H9 (cell line): Measurements from ENCODE around the gene CEP68. TPM values are rescaled to one million over a fixed set of nuclear protein-coding genes. Genes with fewer than 3 reads are reported as not detected.

Experiments used
- DNase-seq: peaks from one replicate; pipeline ENCODE4 v3.0.0-alpha.2; 2017
- H2AFZ ChIP-seq: one replicate; pipeline ENCODE4 v1.6.1; 2013; ENCODE audit warnings: mild to moderate bottlenecking, low read length, control low read depth, moderate library complexity
- H2AK5ac ChIP-seq: 2 replicates; pipeline ENCODE4 v1.6.1; 2013; ENCODE audit warnings: low read length, control low read depth, mixed read lengths; ENCODE audit not compliant: insufficient read length
- H2BK120ac ChIP-seq: one replicate; pipeline ENCODE4 v1.6.1; 2013; ENCODE audit warnings: low read depth, mild to moderate bottlenecking, low read length, control low read depth, inconsistent platforms; ENCODE audit not compliant: poor library complexity, severe bottlenecking
- H2BK12ac ChIP-seq: 2 replicates; pipeline ENCODE4 v1.6.1; 2013; ENCODE audit warnings: low read length, control low read depth, mixed read lengths, low read depth; ENCODE audit not compliant: insufficient read length
- H2BK15ac ChIP-seq: 2 replicates; pipeline ENCODE4 v1.6.1; 2013; ENCODE audit warnings: low read depth, low read length, control low read depth
- H2BK20ac ChIP-seq: one replicate; pipeline ENCODE4 v1.6.1; 2013; ENCODE audit warnings: low read depth, mild to moderate bottlenecking, low read length, control low read depth, inconsistent platforms; ENCODE audit not compliant: poor library complexity, severe bottlenecking
- H2BK5ac ChIP-seq: 2 replicates; pipeline ENCODE4 v1.6.1; 2013; ENCODE audit warnings: low read length, control low read depth, mixed read lengths; ENCODE audit not compliant: insufficient read length
- H3K14ac ChIP-seq: 2 replicates; pipeline ENCODE4 v1.6.1; 2013; ENCODE audit warnings: low read length, control low read depth; ENCODE audit not compliant: insufficient read depth
- H3K18ac ChIP-seq: 2 replicates; pipeline ENCODE4 v1.6.1; 2013; ENCODE audit warnings: low read depth, mild to moderate bottlenecking, mixed read lengths, low read length, control low read depth; ENCODE audit not compliant: insufficient read length
- H3K23ac ChIP-seq: 2 replicates; pipeline ENCODE4 v1.6.1; 2013; ENCODE audit warnings: low read length, control low read depth, mixed read lengths, low read depth; ENCODE audit not compliant: insufficient read length
- H3K23me2 ChIP-seq: 2 replicates; pipeline ENCODE4 v1.6.1; 2013; ENCODE audit warnings: low read depth, mild to moderate bottlenecking, mixed read lengths, low read length, control low read depth; ENCODE audit not compliant: insufficient read length, poor library complexity, severe bottlenecking
- H3K27ac ChIP-seq: 2 replicates; pipeline ENCODE4 v1.5.1; 2013; ENCODE audit warnings: low read length, control low read depth, mixed read lengths, low read depth; ENCODE audit not compliant: insufficient read length
- H3K27me3 ChIP-seq: 2 replicates; pipeline ENCODE4 v1.6.1; 2013; ENCODE audit warnings: low read length, control low read depth, inconsistent platforms; ENCODE audit not compliant: insufficient read depth
- H3K4ac ChIP-seq: 2 replicates; pipeline ENCODE4 v1.6.1; 2013; ENCODE audit warnings: low read depth, mild to moderate bottlenecking, control low read depth, inconsistent platforms, low read length, moderate library complexity
- H3K4me1 ChIP-seq: 2 replicates; pipeline ENCODE4 v1.6.1; 2013; ENCODE audit warnings: low read length, control low read depth, inconsistent platforms; ENCODE audit not compliant: insufficient read depth
- H3K4me2 ChIP-seq: 2 replicates; pipeline ENCODE4 v1.6.1; 2013; ENCODE audit warnings: low read length, control low read depth, mixed read lengths; ENCODE audit not compliant: insufficient read length, insufficient read depth
- H3K56ac ChIP-seq: 2 replicates; pipeline ENCODE4 v1.6.1; 2013; ENCODE audit warnings: low read depth, mild to moderate bottlenecking, mixed read lengths, low read length, control low read depth; ENCODE audit not compliant: insufficient read length
- H3K79me1 ChIP-seq: 2 replicates; pipeline ENCODE4 v1.6.1; 2013; ENCODE audit warnings: low read depth, mild to moderate bottlenecking, moderate library complexity, low read length, control low read depth, inconsistent platforms; ENCODE audit not compliant: insufficient read depth, poor library complexity, severe bottlenecking
- H3K79me2 ChIP-seq: 2 replicates; pipeline ENCODE4 v1.6.1; 2013; ENCODE audit warnings: low read length, control low read depth, inconsistent platforms; ENCODE audit not compliant: insufficient read depth
- H3K9ac ChIP-seq: 2 replicates; pipeline ENCODE4 v1.6.1; 2013; ENCODE audit warnings: low read length, control low read depth, mixed read lengths; ENCODE audit not compliant: insufficient read length; ENCODE audit errors: extremely low read depth
- H3K9me3 ChIP-seq: one replicate; pipeline ENCODE4 v1.6.1; 2013; ENCODE audit warnings: low read depth, low read length, inconsistent platforms; ENCODE audit not compliant: control insufficient read depth
- H3T11ph ChIP-seq: one replicate; pipeline ENCODE4 v1.6.1; 2013; ENCODE audit warnings: mild to moderate bottlenecking, low read length, control low read depth, inconsistent platforms
- H4K20me1 ChIP-seq: one replicate; pipeline ENCODE4 v1.6.1; 2013; ENCODE audit not compliant: control insufficient read depth, insufficient read length, insufficient read depth
- H4K5ac ChIP-seq: 2 replicates; pipeline ENCODE4 v1.6.1; 2013; ENCODE audit warnings: low read depth, mild to moderate bottlenecking, mixed read lengths, low read length, control low read depth; ENCODE audit not compliant: insufficient read length
- H4K8ac ChIP-seq: replicated peaks from 2 replicates; pipeline ENCODE4 v1.6.1; 2013; ENCODE audit warnings: low read length, control low read depth, mixed read lengths, low read depth; ENCODE audit not compliant: insufficient read length
- H4K91ac ChIP-seq: 2 replicates; pipeline ENCODE4 v1.6.1; 2013; ENCODE audit warnings: low read depth, mild to moderate bottlenecking, moderate library complexity, mixed read lengths, low read length, control low read depth; ENCODE audit not compliant: insufficient read length
- H3K27ac Mint-ChIP-seq, 3 experiments: 2 replicates in 2 of 3; 3 replicates in 1 of 3; pipeline ENCODE4 v1.8.0; 2020 to 2021; ENCODE audit warnings: mixed read lengths in 3 of 3, mild to moderate bottlenecking in 1 of 3, moderate library complexity in 1 of 3
- H3K27me3 Mint-ChIP-seq: 2 replicates; pipeline ENCODE4 v1.8.0; 2021; ENCODE audit warnings: low read depth, mild to moderate bottlenecking, moderate library complexity, mixed read lengths
- H3K36me3 Mint-ChIP-seq, 3 experiments: 2 replicates in 2 of 3; 3 replicates in 1 of 3; pipeline ENCODE4 v1.8.0; 2020 to 2021; ENCODE audit warnings: low read depth in 3 of 3, mixed read lengths in 3 of 3; ENCODE audit not compliant: insufficient read depth in 1 of 3
- H3K4me1 Mint-ChIP-seq, 2 experiments: 2 replicates each; pipeline ENCODE4 v1.8.0; 2020; ENCODE audit warnings: mixed read lengths in 2 of 2
- H3K4me3 Mint-ChIP-seq, 2 experiments: 2 replicates in 1 of 2; 3 replicates in 1 of 2; pipeline ENCODE4 v1.8.0; 2020 to 2021; ENCODE audit warnings: mild to moderate bottlenecking in 2 of 2, mixed read lengths in 2 of 2, moderate library complexity in 1 of 2
- H3K9me3 Mint-ChIP-seq, 2 experiments: 2 replicates in 1 of 2; 3 replicates in 1 of 2; pipeline ENCODE4 v1.8.0; 2020; ENCODE audit warnings: mild to moderate bottlenecking in 2 of 2, mixed read lengths in 2 of 2, moderate library complexity in 1 of 2
- WGBS: extraction: QIAGEN DNeasy Blood & Tissue Kit; methylation state at CpG from one replicate; pipeline ENCODE4 v1.1.7; 2013; ENCODE audit warnings: missing lambda C conversion rate, low lambda C conversion rate, mixed read lengths; ENCODE audit not compliant: insufficient read length; ENCODE audit errors: extremely low coverage; 5-methylcytosine and 5-hydroxymethylcytosine counted together
- total RNA-seq: library from RNA; stranded (reverse); gene quantifications from 2 replicates; pipeline ENCODE4 v1.2.1, GENCODE V29; 2021
- TF ChIP-seq, protein P1 (sequence below): fragments of 200-600 bp; sonication (generic); conservative IDR thresholded peaks from 3 replicates; pipeline ENCODE4 v1.8.0; 2021; ENCODE audit warnings: antibody characterized with exemption, mild to moderate bottlenecking

CEP68 gene
- total RNA-seq, 1 experiment from 2014 or later: 20.2 TPM

GRCh38 chr2:65026154-65026553, 30.1 kb upstream of the CEP68 start:
- no peak overlapping the region for H4K91ac ChIP-seq
- no peak overlapping the region for H3K14ac ChIP-seq
- no peak overlapping the region for H4K8ac ChIP-seq
- no peak overlapping the region for H3K27ac ChIP-seq
- no peak overlapping the region for H4K5ac ChIP-seq
- no peak overlapping the region for H2BK20ac ChIP-seq
- H2AK5ac ChIP-seq: no peak overlapping the region
- WGBS: no CpG with 5 or more reads among the region's 8 CpGs
- Mint-ChIP-seq H3K4me1 (peaks cover 12 to 13% of the 10 kb centered on the region in 2 experiments), H3K27ac (peak overlapping the region in 1 of 3 experiments; percentile 2; a peak in 1 of 7 replicates), H3K36me3 (no peaks in the 10 kb centered on the region; a peak in 1 of 7 replicates), H3K27me3 (peaks cover 2% of the 10 kb centered on the region; the same call in 1 of the 2 replicates), H3K9me3 (no peaks in the 10 kb centered on the region), H3K4me3 (no peak overlapping the region)
- H2BK120ac ChIP-seq: no peak overlapping the region
- no peaks in the 10 kb centered on the region for H3K23me2 ChIP-seq
- H3K4me1 ChIP-seq: peaks cover 8% of the 10 kb centered on the region
- no peak overlapping the region for H3T11ph ChIP-seq
- H2AFZ ChIP-seq: no peak overlapping the region
- H3K4me2 ChIP-seq: no peak overlapping the region
- no peak overlapping the region for H3K9ac ChIP-seq
- no peak overlapping the region for H3K4ac ChIP-seq
- no peak overlapping the region for H2BK5ac ChIP-seq
- H3K27me3 ChIP-seq: no peaks in the 10 kb centered on the region
- H3K56ac ChIP-seq: no peak overlapping the region
- H2BK12ac ChIP-seq: no peak overlapping the region
- H3K9me3 ChIP-seq: no peaks in the 10 kb centered on the region
- no peak overlapping the region for H3K18ac ChIP-seq
- no peaks in the 10 kb centered on the region for H3K79me2 ChIP-seq
- H3K79me1 ChIP-seq: no peaks in the 10 kb centered on the region
- no peak overlapping the region for H2BK15ac ChIP-seq
- TF ChIP-seq, protein P1, sequence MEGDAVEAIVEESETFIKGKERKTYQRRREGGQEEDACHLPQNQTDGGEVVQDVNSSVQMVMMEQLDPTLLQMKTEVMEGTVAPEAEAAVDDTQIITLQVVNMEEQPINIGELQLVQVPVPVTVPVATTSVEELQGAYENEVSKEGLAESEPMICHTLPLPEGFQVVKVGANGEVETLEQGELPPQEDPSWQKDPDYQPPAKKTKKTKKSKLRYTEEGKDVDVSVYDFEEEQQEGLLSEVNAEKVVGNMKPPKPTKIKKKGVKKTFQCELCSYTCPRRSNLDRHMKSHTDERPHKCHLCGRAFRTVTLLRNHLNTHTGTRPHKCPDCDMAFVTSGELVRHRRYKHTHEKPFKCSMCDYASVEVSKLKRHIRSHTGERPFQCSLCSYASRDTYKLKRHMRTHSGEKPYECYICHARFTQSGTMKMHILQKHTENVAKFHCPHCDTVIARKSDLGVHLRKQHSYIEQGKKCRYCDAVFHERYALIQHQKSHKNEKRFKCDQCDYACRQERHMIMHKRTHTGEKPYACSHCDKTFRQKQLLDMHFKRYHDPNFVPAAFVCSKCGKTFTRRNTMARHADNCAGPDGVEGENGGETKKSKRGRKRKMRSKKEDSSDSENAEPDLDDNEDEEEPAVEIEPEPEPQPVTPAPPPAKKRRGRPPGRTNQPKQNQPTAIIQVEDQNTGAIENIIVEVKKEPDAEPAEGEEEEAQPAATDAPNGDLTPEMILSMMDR: no peak
- no peak overlapping the region for H3K23ac ChIP-seq
- H4K20me1 ChIP-seq: no peaks in the 10 kb centered on the region
- DNase-seq: no peak
